Prostate gland (tissue), 2 donors: ENCODE data around the gene ITPR1.

Experiments used
- CTCF ChIP-seq, 4 experiments: fragments of 200-600 bp in 2 of 4; fragments of 450-650 bp in 2 of 4; sonication (generic) in 2 of 4; IDR thresholded peaks; 1 replicate in 3 of 4; 2 replicates in 1 of 4; pipeline ENCODE4 v1.5.1; 2016 to 2019; ENCODE audit warnings: antibody characterized with exemption in 4 of 4, mild to moderate bottlenecking in 2 of 4, moderate library complexity in 2 of 4
- POLR2A ChIP-seq: fragments of 450-650 bp; IDR thresholded peaks from one replicate; pipeline ENCODE4 v1.6.1; 2016; ENCODE audit warnings: antibody characterized with exemption, mild to moderate bottlenecking
- POLR2AphosphoS5 ChIP-seq: sonication (generic); formaldehyde crosslinking; IDR thresholded peaks from one replicate; pipeline ENCODE4 v1.6.1; 2017; ENCODE audit warnings: antibody characterized with exemption

GRCh38 chr3:4689021-4689420 is 195.9 kb downstream of the ITPR1 start:
- TF ChIP-seq CTCF (IDR thresholded peaks at IDR 0.05) (no peak), POLR2AphosphoS5 (no peak), POLR2A (no peak)
